Upper lobe of left lung (tissue), 4 donors: ENCODE measurements around the gene PPM1G.

Experiments
- CTCF ChIP-seq, 6 experiments: fragments of 450-650 bp in 4 of 6; fragments of 200-600 bp in 2 of 6; sonication (generic) in 2 of 6; IDR thresholded peaks; one replicate each; pipeline ENCODE4 v1.5.1; 2016 to 2019; ENCODE audit warnings: antibody characterized with exemption in 6 of 6
- POLR2A ChIP-seq, 4 donors: fragments of 450-650 bp; IDR thresholded peaks; one replicate each; pipeline ENCODE4 v1.5.1; 2016 to 2017; ENCODE audit warnings: antibody characterized with exemption in 4 of 4, mild to moderate bottlenecking in 2 of 4
- POLR2AphosphoS5 ChIP-seq, 2 donors: sonication (generic); formaldehyde crosslinking; IDR thresholded peaks; one replicate each; pipeline ENCODE4 v1.5.1; 2017; ENCODE audit warnings: antibody characterized with exemption in 2 of 2

- TF ChIP-seq CTCF (IDR thresholded peaks at IDR 0.05): peak; percentile 38 to 92 (median 81)
- TF ChIP-seq POLR2A (IDR thresholded peaks at IDR 0.05): peak in 3 of 4 donors; percentile 74 to 81 (median 75)
- TF ChIP-seq POLR2AphosphoS5 (IDR thresholded peaks at IDR 0.05): peak; percentile 96 to 97
Observed at GRCh38 chr2:27370026-27370815, 39.2 kb downstream of the PPM1G start, which contains the start of the genes EIF2B4 and SNX17.
